GM23338 (cell line): ENCODE measurements around the gene RNF8. TPM values are rescaled to one million over a fixed set of nuclear protein-coding genes. Genes with fewer than 3 reads are reported as not detected.

Experiments
- ATAC-seq: fragments of 200-7000 bp; cut with Tn5 transposase; 3 replicates; pipeline ENCODE4 v1.9.1; 2020
- DNase-seq: peaks from one replicate; pipeline ENCODE4 v3.0.0-alpha.2; 2015; ENCODE audit warnings: low spot score
- H2AFZ ChIP-seq: fragments of 200-600 bp; sonication (generic); 2 replicates; pipeline ENCODE4 v1.8.0; 2016; ENCODE audit warnings: antibody characterized with exemption, mild to moderate bottlenecking, moderate library complexity
- H3F3A ChIP-seq: fragments of 200-600 bp; sonication (generic); replicated peaks from 2 replicates; pipeline ENCODE4 v1.8.0; 2017; ENCODE audit warnings: antibody characterized with exemption, mixed run types, low read depth
- H3K27ac ChIP-seq: fragments of 200-600 bp; sonication (generic); 2 replicates; pipeline ENCODE4 v1.6.1; 2016; ENCODE audit warnings: low read depth
- H3K27me3 ChIP-seq: fragments of 200-600 bp; sonication (generic); 2 replicates; pipeline ENCODE4 v1.8.0; 2016; ENCODE audit warnings: mild to moderate bottlenecking, mixed run types, moderate library complexity; ENCODE audit not compliant: insufficient read depth
- H3K36me3 ChIP-seq: fragments of 200-600 bp; sonication (generic); 2 replicates; pipeline ENCODE4 v1.8.0; 2016; ENCODE audit warnings: mild to moderate bottlenecking; ENCODE audit not compliant: insufficient read depth
- H3K4me1 ChIP-seq: fragments of 200-600 bp; sonication (generic); 2 replicates; pipeline ENCODE4 v1.8.0; 2016; ENCODE audit warnings: mild to moderate bottlenecking, moderate library complexity; ENCODE audit not compliant: insufficient read depth
- H3K4me2 ChIP-seq: fragments of 200-600 bp; sonication (generic); 2 replicates; pipeline ENCODE4 v1.7.1; 2017; ENCODE audit warnings: mixed run types
- H3K4me3 ChIP-seq: fragments of 200-600 bp; sonication (generic); 2 replicates; pipeline ENCODE4 v1.6.1; 2016; ENCODE audit warnings: mixed run types
- H3K79me2 ChIP-seq: fragments of 200-600 bp; sonication (generic); replicated peaks from 2 replicates; pipeline ENCODE4 v1.8.0; 2017; ENCODE audit warnings: mild to moderate bottlenecking; ENCODE audit not compliant: insufficient read depth
- H3K9me2 ChIP-seq: fragments of 200-600 bp; sonication (generic); 2 replicates; pipeline ENCODE4 v1.8.0; 2017; ENCODE audit not compliant: insufficient read depth
- H4K20me1 ChIP-seq: fragments of 200-600 bp; sonication (generic); replicated peaks from 2 replicates; pipeline ENCODE4 v1.8.0; 2017; ENCODE audit warnings: mild to moderate bottlenecking; ENCODE audit not compliant: insufficient read depth
- H3K27ac Mint-ChIP-seq: 2 replicates; pipeline ENCODE4 v1.8.0; 2020; ENCODE audit warnings: inconsistent platforms, mild to moderate bottlenecking, moderate library complexity, mixed read lengths
- H3K27me3 Mint-ChIP-seq: 3 replicates; pipeline ENCODE4 v1.8.0; 2022; ENCODE audit warnings: low read depth, mild to moderate bottlenecking, moderate library complexity, mixed read lengths, inconsistent platforms; ENCODE audit not compliant: insufficient read depth, poor library complexity
- H3K36me3 Mint-ChIP-seq: 3 replicates; pipeline ENCODE4 v1.8.0; 2021; ENCODE audit warnings: low read depth, mild to moderate bottlenecking, inconsistent platforms, moderate library complexity, mixed read lengths
- H3K4me1 Mint-ChIP-seq: 3 replicates; pipeline ENCODE4 v1.8.0; 2020; ENCODE audit warnings: mild to moderate bottlenecking, inconsistent platforms, mixed read lengths
- H3K4me3 Mint-ChIP-seq: 3 replicates; pipeline ENCODE4 v1.8.0; 2021; ENCODE audit warnings: moderate library complexity, mild to moderate bottlenecking, inconsistent platforms, mixed read lengths
- H3K9me3 Mint-ChIP-seq: 3 replicates; pipeline ENCODE4 v1.8.0; 2020; ENCODE audit warnings: moderate library complexity, mild to moderate bottlenecking, inconsistent platforms, mixed read lengths
- CREB1 ChIP-seq: fragments of 250-450 bp; sonication (Bioruptor Pico); IDR thresholded peaks from 2 replicates; pipeline ENCODE4 v1.5.0; 2020; ENCODE audit warnings: low read depth, mild to moderate bottlenecking, moderate library complexity
- CTCF ChIP-seq, 2 experiments: fragments of 200-600 bp in 1 of 2; sonication (generic) in 1 of 2; conservative IDR thresholded peaks; 2 replicates each; pipeline versions ENCODE4 v1.5.1 to v1.6.1; 2016 to 2017; ENCODE audit warnings: antibody characterized with exemption in 2 of 2, low read depth in 2 of 2, mild to moderate bottlenecking in 2 of 2, moderate library complexity in 1 of 2
- ETS1 ChIP-seq: IDR thresholded peaks from 2 replicates; pipeline ENCODE4 v1.6.1; 2016; ENCODE audit warnings: antibody characterized with exemption
- EZH2 ChIP-seq: fragments of 200-600 bp; sonication (generic); IDR thresholded peaks from one replicate; pipeline ENCODE4 v1.8.0; 2017; ENCODE audit warnings: antibody characterized with exemption, mild to moderate bottlenecking, low read depth; ENCODE audit not compliant: unreplicated experiment
- EZH2phosphoT487 ChIP-seq: fragments of 200-600 bp; sonication (generic); IDR thresholded peaks from one replicate; pipeline ENCODE4 v1.8.1; 2018; ENCODE audit warnings: antibody characterized with exemption; ENCODE audit not compliant: unreplicated experiment
- JUNB ChIP-seq: IDR thresholded peaks from one replicate; pipeline ENCODE4 v1.6.1; 2016; ENCODE audit warnings: antibody characterized with exemption; ENCODE audit not compliant: unreplicated experiment
- NANOG ChIP-seq: IDR thresholded peaks from 2 replicates; pipeline ENCODE4 v1.6.1; 2016; ENCODE audit warnings: antibody characterized with exemption, borderline replicate concordance
- POLR2AphosphoS5 ChIP-seq: IDR thresholded peaks from 2 replicates; pipeline ENCODE4 v1.6.1; 2016; ENCODE audit warnings: antibody characterized with exemption, low read depth
- REST ChIP-seq: IDR thresholded peaks from one replicate; pipeline ENCODE4 v1.6.1; 2018; ENCODE audit warnings: antibody characterized with exemption; ENCODE audit not compliant: unreplicated experiment
- STAT1 ChIP-seq: IDR thresholded peaks from one replicate; pipeline ENCODE4 v1.6.1; 2016; ENCODE audit warnings: antibody characterized with exemption; ENCODE audit not compliant: unreplicated experiment
- ZNF114 ChIP-seq: fragments of 250-450 bp; sonication (Bioruptor Pico); IDR thresholded peaks from 2 replicates; pipeline ENCODE4 v1.5.0; 2020; ENCODE audit warnings: mild to moderate bottlenecking, moderate library complexity
- ZNF331 ChIP-seq: fragments of 250-450 bp; sonication (Bioruptor Pico); IDR thresholded peaks from 2 replicates; pipeline ENCODE4 v1.5.0; 2020; ENCODE audit warnings: low read depth, mild to moderate bottlenecking, moderate library complexity
- ZNF462 ChIP-seq: fragments of 250-450 bp; sonication (Bioruptor Pico); IDR thresholded peaks from 2 replicates; pipeline ENCODE4 v1.5.0; 2020; ENCODE audit warnings: mild to moderate bottlenecking, moderate library complexity
- polyA plus RNA-seq: library from polyadenylated mRNA; unstranded; fragments of >200 nt; fragmentation: Nextera tagmentation; extraction: Ambion mirVana; gene quantifications from 2 replicates; pipeline ENCODE4 v1.2.1, GENCODE V29; 2016
- total RNA-seq: library from RNA; depleted of rRNA; stranded (reverse); fragments of >200 nt; shearing (Covaris generic); gene quantifications from 2 replicates; pipeline ENCODE4 v1.2.3, GENCODE V29; 2014

RNF8 gene
- total and polyA plus RNA-seq, 2 experiments from 2014 or later = 41.6 to 55.2 TPM

GRCh38 chr6:37352384-37352783 lies 1.4 kb upstream of the RNF8 start:
- H3K9me3 Mint-ChIP-seq = no peaks in the 10 kb centered on the region; the same call in 2 of the 3 replicates

More at GRCh38 chr6:37352384-37352783, 1.4 kb upstream of the RNF8 start:
- H3F3A ChIP-seq = no peaks in the 10 kb centered on the region
- no peak for DNase-seq
- H3K27me3 Mint-ChIP-seq = peaks cover 6% of the 10 kb centered on the region
- H3K9me2 ChIP-seq = no peaks in the 10 kb centered on the region
- H3K27me3 ChIP-seq = no peaks in the 10 kb centered on the region
- no peak overlapping the region for H3K4me3 Mint-ChIP-seq
- H3K4me2 ChIP-seq = no peak overlapping the region
- peaks cover 32% of the 10 kb centered on the region for H3K79me2 ChIP-seq
- H3K36me3 Mint-ChIP-seq = no peaks in the 10 kb centered on the region; the same call in 1 of the 3 replicates
- no peak overlapping the region for H3K27ac ChIP-seq
- TF ChIP-seq ETS1 (no peak), NANOG (no peak), REST (no peak), ZNF114 (CRISPR knock-in tag) (no peak), POLR2AphosphoS5 (no peak), EZH2 (no peak), ZNF462 (no peak), ZNF331 (CRISPR knock-in tag) (no peak), CREB1 (CRISPR knock-in tag) (no peak), STAT1 (no peak), JUNB (no peak), CTCF (conservative IDR thresholded peaks at IDR 0.05; ENCODE audit: low read depth in 2 of 2) (no peak), EZH2phosphoT487 (no peak)
- H3K4me1 ChIP-seq = peaks cover 22% of the 10 kb centered on the region
- peaks cover 12% of the 10 kb centered on the region for H4K20me1 ChIP-seq
- H2AFZ ChIP-seq = no peak overlapping the region
- no peaks in the 10 kb centered on the region for H3K36me3 ChIP-seq
- H3K4me1 Mint-ChIP-seq = peaks cover 29% of the 10 kb centered on the region
- H3K4me3 ChIP-seq = no peak overlapping the region
- no peak overlapping the region for H3K27ac Mint-ChIP-seq
- no peak for ATAC-seq
